SJSA1 (cell line): ENCODE measurements around the gene ARID5B. TPM values are rescaled to one million over a fixed set of nuclear protein-coding genes. Genes with fewer than 3 reads are reported as not detected.

Experiments used
- DNase-seq, 2 experiments: peaks; one replicate each; pipeline ENCODE4 v3.0.0-alpha.2; 2015 to 2020; ENCODE audit warnings: low spot score in 2 of 2, low read depth in 1 of 2
- H3K27ac ChIP-seq: fragments of 250-450 bp; sonication (Bioruptor Pico); 2 replicates; pipeline ENCODE4 v1.5.1; 2020; ENCODE audit warnings: mild to moderate bottlenecking, moderate library complexity
- H3K27me3 ChIP-seq: fragments of 250-450 bp; sonication (Bioruptor Pico); replicated peaks from 2 replicates; pipeline ENCODE4 v1.5.1; 2020; ENCODE audit warnings: mild to moderate bottlenecking, moderate library complexity
- H3K36me3 ChIP-seq: fragments of 250-450 bp; sonication (Bioruptor Pico); 2 replicates; pipeline ENCODE4 v1.5.1; 2020; ENCODE audit warnings: mild to moderate bottlenecking
- H3K4me1 ChIP-seq: fragments of 250-450 bp; sonication (Bioruptor Pico); replicated peaks from 2 replicates; pipeline ENCODE4 v1.6.1; 2021; ENCODE audit warnings: mild to moderate bottlenecking
- H3K4me3 ChIP-seq: fragments of 250-450 bp; sonication (Bioruptor Pico); 2 replicates; pipeline ENCODE4 v1.5.1; 2020; ENCODE audit warnings: mild to moderate bottlenecking
- H3K9me3 ChIP-seq: fragments of 250-450 bp; sonication (Bioruptor Pico); replicated peaks from 2 replicates; pipeline ENCODE4 v1.5.1; 2020; ENCODE audit warnings: mild to moderate bottlenecking
- total RNA-seq: library from RNA; depleted of rRNA; stranded (reverse); fragments of >200 nt; shearing (Covaris generic); gene quantifications from 2 replicates; pipeline ENCODE4 v1.2.3, GENCODE V29; 2014

ARID5B gene
- total RNA-seq, 1 experiment from 2014 or later, result 34.0 TPM

DNA sequence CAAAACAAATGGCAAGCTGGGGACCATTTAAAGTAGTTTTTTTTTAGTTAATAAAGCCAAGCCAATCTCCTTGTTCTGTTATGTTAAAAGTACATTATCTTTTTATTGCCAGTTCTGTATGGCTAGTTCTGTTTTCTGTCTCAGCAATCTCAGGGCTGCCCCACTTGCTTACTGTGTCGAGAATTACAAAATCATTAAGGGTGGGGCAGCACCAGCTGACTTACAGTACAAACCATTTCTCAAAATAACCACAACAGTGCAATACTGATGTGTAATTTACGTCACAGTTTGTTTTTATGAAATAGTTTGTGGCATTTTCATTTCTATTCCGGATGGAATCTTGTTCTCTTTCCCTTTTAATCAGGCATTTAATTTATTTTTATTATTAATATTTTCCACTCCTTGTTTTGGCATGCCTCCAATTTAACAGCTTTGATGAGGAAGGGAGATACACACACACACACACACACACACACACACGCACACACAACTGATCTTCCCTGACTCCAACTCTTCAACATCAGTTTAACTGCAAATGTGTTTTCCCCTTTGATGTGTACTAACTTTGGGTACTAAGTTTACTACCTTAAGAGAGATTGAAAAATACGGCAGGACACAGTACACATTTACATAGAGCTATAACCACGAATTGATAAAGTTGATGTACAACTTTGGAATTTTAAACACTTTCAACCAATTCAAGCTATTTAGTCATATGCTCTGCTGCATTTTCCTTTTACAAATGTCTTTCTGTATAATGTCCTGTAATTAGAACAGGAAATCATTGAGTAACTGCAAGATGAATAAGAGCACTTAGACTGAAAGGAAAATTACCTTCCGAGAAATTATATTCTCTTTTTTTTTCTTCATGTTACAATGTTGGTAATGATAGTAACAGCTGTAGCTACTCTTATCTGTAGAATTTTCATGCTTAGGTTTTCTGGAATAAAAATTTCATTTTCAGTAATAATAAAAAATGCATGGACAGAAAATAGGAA is 91.5 kb downstream of the ARID5B start:
- H3K4me3 ChIP-seq, result no peak overlapping the region

DNA sequence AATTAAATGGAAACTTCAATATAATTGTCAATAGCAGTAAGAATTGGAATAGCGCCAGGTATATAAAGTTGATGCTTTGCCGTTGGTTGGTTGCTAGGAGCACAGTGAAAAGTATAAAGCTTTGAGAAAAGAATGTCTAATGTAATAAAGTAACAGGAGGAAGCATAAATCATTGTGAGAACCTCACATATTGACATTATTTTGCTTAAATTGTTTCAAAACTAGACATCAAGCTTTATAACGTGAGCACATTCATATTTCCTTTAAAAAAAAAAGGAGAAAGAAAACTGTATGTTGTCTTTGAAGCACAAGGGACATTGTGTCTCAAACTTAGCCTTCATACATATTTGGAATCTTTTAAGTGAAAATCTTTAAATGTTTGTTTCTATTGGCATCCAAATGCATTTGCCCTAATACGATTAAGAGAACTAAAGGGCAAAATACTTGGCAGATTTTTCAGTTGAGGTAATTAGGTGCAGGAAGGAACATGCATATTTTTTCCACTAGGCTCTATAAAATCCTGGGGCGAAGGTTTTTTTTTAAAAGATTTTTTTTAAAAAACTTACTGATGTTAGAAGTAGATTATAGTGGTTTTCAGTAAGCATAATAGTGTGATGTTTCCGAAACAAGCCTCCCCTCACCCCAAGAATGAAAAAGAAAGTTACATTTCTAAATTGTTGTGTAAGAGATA is 92.4 kb downstream of the ARID5B start:
- Histone ChIP-seq H3K9me3 (no peaks in the 10 kb centered on the region), H3K4me3 (no peak overlapping the region), H3K27me3 (no peaks in the 10 kb centered on the region), H3K4me1 (peaks cover 20% of the 10 kb centered on the region), H3K36me3 (no peaks in the 10 kb centered on the region; the same call in 1 of the 2 replicates), H3K27ac (no peak overlapping the region)
- no peak for DNase-seq

More for the DNA sequence above, 91.5 kb downstream of the ARID5B start:
- peak in 1 of 2 experiments; percentile 36 for DNase-seq
- Histone ChIP-seq H3K27me3 (no peaks in the 10 kb centered on the region), H3K9me3 (no peaks in the 10 kb centered on the region), H3K27ac (peak overlapping the region; percentile 56), H3K36me3 (no peaks in the 10 kb centered on the region; the same call in 1 of the 2 replicates), H3K4me1 (peaks cover 20% of the 10 kb centered on the region)

DNA sequence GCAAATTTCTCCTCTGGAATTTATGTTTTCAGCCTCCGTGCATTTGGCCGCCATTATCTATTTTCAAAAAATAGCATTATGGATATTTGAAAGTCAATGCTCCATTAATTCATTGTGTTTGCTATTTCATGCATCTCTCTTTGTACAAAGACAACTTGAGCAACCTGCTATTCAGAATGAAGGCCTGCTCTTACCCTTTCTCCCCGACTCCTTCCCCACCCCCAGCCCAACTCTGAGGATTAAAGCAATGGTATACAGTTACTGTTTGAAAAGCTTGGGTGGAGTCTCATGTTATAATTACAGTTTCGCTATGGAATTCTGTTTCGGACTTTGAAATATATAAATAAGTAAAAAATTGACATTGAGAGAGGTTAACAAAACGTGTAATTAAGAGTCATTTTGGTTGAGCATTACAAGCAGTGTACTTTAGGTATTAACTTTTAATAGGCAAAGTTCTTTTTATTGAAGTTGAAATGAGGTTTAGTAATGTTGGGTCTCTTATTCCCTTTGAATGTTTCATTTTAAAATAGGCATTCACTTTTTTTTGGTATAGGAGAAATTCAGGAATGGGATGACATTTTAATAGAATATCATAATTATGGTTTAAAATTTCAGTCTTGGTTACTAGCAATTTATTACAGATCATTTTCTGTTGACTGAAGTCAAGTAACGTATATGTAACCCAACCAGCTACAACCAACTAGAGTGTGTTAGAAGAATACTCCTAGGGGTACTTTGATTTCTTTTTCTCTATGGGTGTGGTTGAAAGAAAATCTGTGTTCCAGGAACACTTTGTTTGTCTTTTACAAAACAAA is 93.1 kb downstream of the ARID5B start:
- no peak for DNase-seq
- no peak overlapping the region for H3K27ac ChIP-seq
- H3K36me3 ChIP-seq, result peaks cover 5% of the 10 kb centered on the region; the same call in 1 of the 2 replicates
- no peaks in the 10 kb centered on the region for H3K9me3 ChIP-seq
- H3K4me1 ChIP-seq, result peaks cover 20% of the 10 kb centered on the region
- no peaks in the 10 kb centered on the region for H3K27me3 ChIP-seq
- H3K4me3 ChIP-seq, result no peak overlapping the region

DNA sequence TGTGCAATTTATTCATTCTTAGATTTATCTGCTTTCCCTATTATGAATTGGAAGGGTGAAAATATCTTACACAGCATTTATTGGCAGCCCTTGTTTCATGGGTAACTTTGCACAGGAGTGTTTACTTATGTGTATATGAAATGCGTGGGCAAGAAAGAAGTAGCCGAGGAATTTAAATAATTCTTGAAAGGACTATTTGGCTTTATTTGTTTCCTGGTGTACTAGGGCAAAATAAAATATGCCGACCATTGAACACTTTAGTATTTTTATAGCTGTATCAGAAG is 93.7 kb downstream of the ARID5B start:
- no peak overlapping the region for H3K4me3 ChIP-seq
- H3K9me3 ChIP-seq, result no peaks in the 10 kb centered on the region
- no peak overlapping the region for H3K27ac ChIP-seq
- peaks cover 5% of the 10 kb centered on the region; the same call in 1 of the 2 replicates for H3K36me3 ChIP-seq
- no peak for DNase-seq
- no peaks in the 10 kb centered on the region for H3K27me3 ChIP-seq
- peaks cover 20% of the 10 kb centered on the region for H3K4me1 ChIP-seq

DNA sequence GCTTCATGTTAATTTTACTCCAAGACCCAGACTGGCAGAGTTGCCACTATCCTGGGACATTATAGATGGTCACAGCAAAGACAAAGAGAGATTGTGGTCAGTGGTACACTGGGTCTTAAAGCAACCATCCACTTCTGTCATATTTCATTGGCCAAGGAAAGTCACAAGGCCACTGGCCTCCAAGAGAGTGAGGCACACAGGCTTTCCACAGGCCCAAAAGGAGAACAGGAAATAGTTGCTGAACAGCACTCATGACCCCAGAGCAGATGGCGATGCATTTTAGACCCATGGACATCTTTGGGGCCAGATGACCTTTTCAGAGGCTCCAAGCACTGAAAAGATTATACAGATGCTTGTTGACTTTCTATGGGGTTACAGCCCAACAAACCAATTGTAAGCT is 97.4 kb downstream of the ARID5B start:
- Histone ChIP-seq H3K4me3 (no peak overlapping the region), H3K27me3 (no peaks in the 10 kb centered on the region), H3K9me3 (no peaks in the 10 kb centered on the region), H3K36me3 (peaks cover 26% of the 10 kb centered on the region), H3K27ac (no peak overlapping the region), H3K4me1 (0 out of 2 replicates have a peak, but pooled peaks cover 3% of the 10 kb centered on the region)
- no peak for DNase-seq

DNA sequence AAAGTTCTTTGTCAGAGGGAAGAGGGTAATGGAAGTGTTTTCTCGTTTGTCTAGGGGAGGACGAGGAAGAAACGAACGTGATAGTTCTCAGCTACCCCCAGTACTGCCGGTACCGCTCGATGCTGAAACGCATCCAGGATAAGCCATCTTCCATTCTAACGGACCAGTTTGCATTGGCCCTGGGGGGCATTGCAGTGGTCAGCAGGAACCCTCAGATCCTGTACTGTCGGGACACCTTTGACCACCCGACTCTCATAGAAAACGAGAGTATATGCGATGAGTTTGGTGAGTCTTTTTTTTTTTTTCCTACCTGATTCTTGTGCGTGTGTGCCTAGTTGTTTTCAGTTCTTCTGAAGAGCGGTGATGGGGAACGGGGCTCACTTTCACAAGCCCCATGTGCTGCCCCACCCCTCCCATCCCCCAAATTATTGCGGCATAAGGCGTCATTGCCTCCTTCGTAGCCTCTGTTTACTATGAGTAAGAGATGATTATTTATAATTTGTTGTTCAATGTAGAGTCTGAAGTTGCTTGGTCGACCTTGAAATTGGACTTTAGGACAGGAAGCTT is 98.6 kb downstream of the ARID5B start:
- Histone ChIP-seq H3K4me3 (no peak overlapping the region), H3K27me3 (no peaks in the 10 kb centered on the region), H3K4me1 (peaks cover 12% of the 10 kb centered on the region), H3K27ac (no peak overlapping the region), H3K36me3 (peaks cover 26% of the 10 kb centered on the region), H3K9me3 (no peaks in the 10 kb centered on the region)
- DNase-seq, result no peak

DNA sequence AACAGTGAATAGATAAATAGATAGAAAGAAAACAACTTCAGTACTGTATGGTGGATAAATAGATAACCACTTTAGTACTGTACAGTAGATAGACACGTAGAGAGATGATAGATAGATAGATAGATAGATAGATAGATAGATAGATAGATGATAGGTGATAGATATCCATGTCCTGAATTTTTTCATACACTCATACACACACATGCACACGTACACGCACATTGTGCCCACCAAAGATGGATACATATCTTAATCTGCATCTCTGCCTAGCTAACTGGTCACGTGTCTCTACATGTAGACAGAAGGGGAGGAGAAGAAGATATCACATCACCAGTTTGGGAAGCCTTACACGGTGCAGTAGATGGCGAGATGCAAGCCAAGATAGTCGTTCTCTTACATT is 99.2 kb downstream of the ARID5B start:
- Histone ChIP-seq H3K4me3 (no peak overlapping the region), H3K9me3 (no peaks in the 10 kb centered on the region), H3K27me3 (no peaks in the 10 kb centered on the region), H3K27ac (no peak overlapping the region), H3K36me3 (peaks cover 26% of the 10 kb centered on the region), H3K4me1 (peaks cover 16% of the 10 kb centered on the region)
- DNase-seq, result no peak

DNA sequence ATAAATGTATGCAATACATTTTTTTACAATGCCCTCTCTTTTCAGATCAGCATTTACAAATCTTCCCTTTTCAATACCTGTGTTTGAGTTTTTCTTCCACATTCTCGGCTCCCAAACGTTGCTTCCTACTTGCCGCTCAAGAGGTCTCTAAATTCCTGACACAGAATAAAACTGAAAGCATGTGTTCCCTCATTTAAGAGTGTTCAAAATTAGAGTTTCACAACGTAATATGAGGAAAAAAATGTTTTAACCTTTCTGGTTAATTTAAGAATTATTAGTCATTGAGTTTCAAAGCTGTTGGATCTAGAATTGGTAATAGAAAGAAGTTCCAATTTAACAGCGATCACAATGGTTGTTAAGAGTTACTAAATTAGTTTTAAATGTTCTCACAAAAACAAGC is 100.4 kb downstream of the ARID5B start:
- peaks cover 18% of the 10 kb centered on the region for H3K4me1 ChIP-seq
- H3K36me3 ChIP-seq, result peaks cover 26% of the 10 kb centered on the region
- no peaks in the 10 kb centered on the region for H3K9me3 ChIP-seq
- DNase-seq, result no peak
- no peaks in the 10 kb centered on the region for H3K27me3 ChIP-seq
- H3K4me3 ChIP-seq, result no peak overlapping the region
- no peak overlapping the region for H3K27ac ChIP-seq

DNA sequence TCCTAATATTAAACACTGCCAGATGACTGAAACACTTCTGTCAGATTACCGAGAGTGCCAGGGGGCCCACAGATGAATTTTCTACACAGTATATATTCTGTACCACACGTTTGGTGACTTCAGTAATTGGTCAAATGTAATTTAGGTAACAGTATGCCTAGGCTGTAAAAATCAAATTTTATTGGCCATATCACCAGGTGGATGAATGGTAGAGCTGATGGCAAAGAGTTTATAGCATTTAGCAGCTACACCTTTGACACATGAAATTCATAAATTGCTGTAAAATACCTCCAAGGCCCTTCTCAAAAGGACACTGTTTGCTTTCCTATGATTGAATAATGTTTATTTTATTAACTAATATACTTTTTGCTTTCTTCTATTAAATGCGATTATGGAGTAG is 101.3 kb downstream of the ARID5B start:
- H3K36me3 ChIP-seq, result peaks cover 29% of the 10 kb centered on the region
- no peak for DNase-seq
- H3K4me1 ChIP-seq, result peaks cover 18% of the 10 kb centered on the region
- no peaks in the 10 kb centered on the region for H3K9me3 ChIP-seq
- H3K27me3 ChIP-seq, result no peaks in the 10 kb centered on the region
- H3K4me3 ChIP-seq, result no peak overlapping the region
- H3K27ac ChIP-seq, result no peak overlapping the region

DNA sequence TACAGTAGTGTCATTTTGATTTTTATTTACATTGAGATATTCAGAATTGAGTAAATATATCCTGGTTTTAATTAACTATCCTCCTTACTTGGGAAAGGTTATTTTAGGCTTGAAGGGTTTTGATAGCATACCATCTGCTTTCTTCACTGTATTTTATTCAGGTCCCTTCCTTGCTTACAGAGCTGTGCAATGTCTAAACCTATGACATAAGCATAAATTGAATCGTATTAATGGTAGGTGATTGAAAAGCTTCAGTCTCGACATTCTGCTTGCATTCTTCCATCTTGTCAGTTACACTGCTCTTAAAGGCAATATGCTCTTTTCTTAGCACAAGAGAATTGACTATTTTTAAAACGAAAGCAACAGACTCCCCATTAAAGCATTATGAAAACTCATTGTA is 102.5 kb downstream of the ARID5B start:
- Histone ChIP-seq H3K4me3 (no peak overlapping the region), H3K36me3 (peaks cover 29% of the 10 kb centered on the region), H3K27me3 (no peaks in the 10 kb centered on the region), H3K9me3 (no peaks in the 10 kb centered on the region), H3K4me1 (peaks cover 18% of the 10 kb centered on the region), H3K27ac (no peak overlapping the region)
- DNase-seq, result no peak

DNA sequence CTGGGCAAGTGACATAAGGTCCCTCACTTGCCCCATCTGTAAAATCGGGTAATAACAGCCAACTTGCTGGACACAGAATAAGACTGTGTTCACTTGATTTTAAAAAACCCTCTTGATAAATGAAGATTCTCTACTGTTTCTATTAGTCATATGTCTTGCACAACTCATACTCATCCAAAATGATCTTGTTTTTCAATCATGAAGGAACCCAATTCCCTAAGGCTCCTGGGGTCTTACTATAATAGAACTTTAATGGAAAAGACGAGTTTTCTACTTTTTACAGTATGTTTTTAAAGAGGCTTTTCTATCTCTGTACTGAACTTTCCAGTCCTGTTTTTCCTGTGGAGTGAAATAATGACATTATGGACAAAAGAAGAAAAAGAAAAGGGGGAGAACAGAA is 103.8 kb downstream of the ARID5B start:
- no peak for DNase-seq

DNA sequence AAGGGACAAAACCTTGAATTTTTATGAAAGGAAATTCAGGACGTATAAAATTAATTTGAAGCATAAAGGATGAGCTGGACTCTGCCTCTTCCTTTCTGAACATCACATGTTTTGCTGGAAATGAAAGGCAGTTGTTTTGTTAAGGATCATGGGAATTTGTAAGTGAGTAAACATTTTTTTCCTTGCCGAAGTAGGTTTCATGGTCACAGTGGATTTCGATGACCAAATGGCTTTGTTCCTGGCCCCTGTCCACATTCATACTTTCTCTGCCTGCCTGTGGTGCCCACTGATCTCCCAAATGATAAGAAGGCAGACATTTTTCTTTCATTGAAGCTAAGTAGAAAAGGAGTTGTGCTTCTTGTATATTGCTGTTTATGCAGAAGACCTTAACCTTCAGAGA is 104.2 kb downstream of the ARID5B start:
- H3K4me3 ChIP-seq, result no peak overlapping the region
- peak in 1 of 2 experiments; percentile 32 for DNase-seq
- H3K27me3 ChIP-seq, result no peaks in the 10 kb centered on the region
- no peaks in the 10 kb centered on the region for H3K9me3 ChIP-seq
- H3K27ac ChIP-seq, result no peak overlapping the region
- peaks cover 22% of the 10 kb centered on the region for H3K4me1 ChIP-seq
- H3K36me3 ChIP-seq, result peaks cover 22% of the 10 kb centered on the region

More for the DNA sequence above, 103.8 kb downstream of the ARID5B start:
- Histone ChIP-seq H3K27me3 (no peaks in the 10 kb centered on the region), H3K4me3 (no peak overlapping the region), H3K27ac (no peak overlapping the region), H3K9me3 (no peaks in the 10 kb centered on the region), H3K36me3 (peaks cover 23% of the 10 kb centered on the region), H3K4me1 (peaks cover 21% of the 10 kb centered on the region)

DNA sequence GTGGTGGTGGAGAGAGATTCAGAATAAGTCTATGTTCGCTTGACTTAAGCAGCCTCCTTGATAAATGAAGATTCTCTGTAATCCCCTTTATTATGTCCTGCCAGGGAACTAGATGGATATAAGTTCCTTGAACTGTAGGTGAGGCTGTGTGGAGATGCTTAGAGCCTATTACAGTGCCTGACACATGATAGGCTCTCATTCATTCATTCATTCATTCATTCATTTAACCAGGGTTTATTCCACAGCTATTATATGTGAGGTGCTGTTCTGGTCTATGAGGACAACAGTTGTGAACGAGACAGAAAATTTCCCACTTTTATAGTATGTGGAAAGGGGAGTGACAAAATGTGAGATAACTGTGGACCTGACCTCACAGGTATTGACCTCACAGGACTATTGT is 105.6 kb downstream of the ARID5B start:
- Histone ChIP-seq H3K4me3 (no peak overlapping the region), H3K27ac (no peak overlapping the region), H3K4me1 (peaks cover 22% of the 10 kb centered on the region), H3K36me3 (peaks cover 17% of the 10 kb centered on the region), H3K27me3 (no peaks in the 10 kb centered on the region), H3K9me3 (no peaks in the 10 kb centered on the region)
- DNase-seq, result no peak
